Right lobe of liver (tissue), 6 donors: ENCODE data around the gene PGM2. TPM values are rescaled to one million over a fixed set of nuclear protein-coding genes. Genes with fewer than 3 reads are reported as not detected.

Source experiments
- ATAC-seq, 4 donors: fragments of 200-7000 bp; cut with Tn5 transposase; one replicate each; pipeline ENCODE4 v1.9.1; 2020; ENCODE audit warnings: mild to moderate bottlenecking in 4 of 4, moderate library complexity in 4 of 4
- DNase-seq, 3 donors: peaks; one replicate each; pipeline ENCODE4 v3.0.0-alpha.2; 2020
- H3K27ac ChIP-seq, 3 donors: fragments of 200-600 bp; one replicate each; pipeline ENCODE4 v1.8.0; 2022
- H3K27me3 ChIP-seq, 2 donors: fragments of 200-600 bp; one replicate each; pipeline ENCODE4 v1.8.0; 2022
- H3K36me3 ChIP-seq, 4 donors: fragments of 200-600 bp; sonication (generic) in 1 of 4; one replicate each; pipeline versions ENCODE4 v1.5.1 to v1.8.0; 2017 to 2022; ENCODE audit warnings: control low read depth in 1 of 4
- H3K4me1 ChIP-seq, 4 donors: fragments of 200-600 bp; sonication (generic) in 1 of 4; one replicate each; pipeline versions ENCODE4 v1.5.1 to v1.8.0; 2017 to 2022; ENCODE audit warnings: control low read depth in 1 of 4
- H3K4me3 ChIP-seq, 3 donors: fragments of 200-600 bp; one replicate each; pipeline ENCODE4 v1.8.0; 2022
- H3K9me3 ChIP-seq, 4 donors: fragments of 200-600 bp; sonication (generic) in 1 of 4; one replicate each; pipeline versions ENCODE4 v1.5.1 to v1.8.0; 2017 to 2022; ENCODE audit warnings: control low read depth in 1 of 4
- POLR2A ChIP-seq: fragments of 450-650 bp; IDR thresholded peaks from one replicate; pipeline ENCODE4 v1.6.1; 2017; ENCODE audit warnings: antibody characterized with exemption, mild to moderate bottlenecking
- WGBS: methylation state at CpG from one replicate; pipeline ENCODE4 v1.1.6; 2018; ENCODE audit warnings: low coverage, low lambda C conversion rate; ENCODE audit not compliant: insufficient coverage; ENCODE audit errors: missing lambda C conversion rate; 5-methylcytosine and 5-hydroxymethylcytosine counted together
- intact Hi-C, 2 donors: fragments of 100-400 bp; cut with DNase I; formaldehyde crosslinking; loops; one replicate each; pipeline versions ENCODE4 v1.11.2 to v1.14.1; 2022
- total RNA-seq, 6 experiments: library from RNA; depleted of rRNA in 2 of 6; stranded (reverse); fragments of >200 nt in 2 of 6; fragmentation: NEBNext Ultra II Directional in 3 of 6; extraction: Animal tissue kit (Norgen Biotek cat#: 25700) in 3 of 6; gene quantifications; one replicate each; pipeline versions ENCODE4 v1.1.0 to v1.2.4, GENCODE V29; 2016 to 2023
- TF ChIP-seq, protein P1 (sequence below), 4 donors: fragments of 200-600 bp in 3 of 4; fragments of 450-650 bp in 1 of 4; IDR thresholded peaks; one replicate each; pipeline versions ENCODE4 v1.5.1 to v1.8.0; 2016 to 2022; ENCODE audit warnings: antibody characterized with exemption in 4 of 4, mild to moderate bottlenecking in 2 of 4
- donor health status: DM: no; HTN: yes; CAD: no.
- donor health status: DM: no; HTN: no; CAD: no.
- donor health status: DM: no; HTN: no; CAD: no.
- donor health status: DM: no; HTN: yes; CAD: no.
- donor health status: DM: no; HTN: yes; CAD: no.

The PGM2 gene
- total RNA-seq, 6 experiments from 2014 or later = 5.5 to 16.3 (median 7.3) TPM

GRCh38 chr4:37882665-37883296, 56.3 kb downstream of the PGM2 start:
- H3K4me3 ChIP-seq = no peak overlapping the region
- 46% methylated on average over 4 of the region's 4 CpGs for WGBS
- DNase-seq (no peak), ATAC-seq (no peak)
- H3K36me3 ChIP-seq = no peaks in the 10 kb centered on the region
- no peaks in the 10 kb centered on the region for H3K27me3 ChIP-seq
- no peak for TF ChIP-seq POLR2A
- TF ChIP-seq, protein P1, sequence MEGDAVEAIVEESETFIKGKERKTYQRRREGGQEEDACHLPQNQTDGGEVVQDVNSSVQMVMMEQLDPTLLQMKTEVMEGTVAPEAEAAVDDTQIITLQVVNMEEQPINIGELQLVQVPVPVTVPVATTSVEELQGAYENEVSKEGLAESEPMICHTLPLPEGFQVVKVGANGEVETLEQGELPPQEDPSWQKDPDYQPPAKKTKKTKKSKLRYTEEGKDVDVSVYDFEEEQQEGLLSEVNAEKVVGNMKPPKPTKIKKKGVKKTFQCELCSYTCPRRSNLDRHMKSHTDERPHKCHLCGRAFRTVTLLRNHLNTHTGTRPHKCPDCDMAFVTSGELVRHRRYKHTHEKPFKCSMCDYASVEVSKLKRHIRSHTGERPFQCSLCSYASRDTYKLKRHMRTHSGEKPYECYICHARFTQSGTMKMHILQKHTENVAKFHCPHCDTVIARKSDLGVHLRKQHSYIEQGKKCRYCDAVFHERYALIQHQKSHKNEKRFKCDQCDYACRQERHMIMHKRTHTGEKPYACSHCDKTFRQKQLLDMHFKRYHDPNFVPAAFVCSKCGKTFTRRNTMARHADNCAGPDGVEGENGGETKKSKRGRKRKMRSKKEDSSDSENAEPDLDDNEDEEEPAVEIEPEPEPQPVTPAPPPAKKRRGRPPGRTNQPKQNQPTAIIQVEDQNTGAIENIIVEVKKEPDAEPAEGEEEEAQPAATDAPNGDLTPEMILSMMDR (IDR thresholded peaks at IDR 0.05) = no peak
- intact Hi-C loops = loop anchor here in 1 of 2 donors (10.0 kb wide), 2 partner anchors 58 to 92 kb away; partner anchors contain the start of gene PGM2
- no peaks in the 10 kb centered on the region for H3K4me1 ChIP-seq
- H3K27ac ChIP-seq = no peak overlapping the region
- no peaks in the 10 kb centered on the region for H3K9me3 ChIP-seq

DNA sequence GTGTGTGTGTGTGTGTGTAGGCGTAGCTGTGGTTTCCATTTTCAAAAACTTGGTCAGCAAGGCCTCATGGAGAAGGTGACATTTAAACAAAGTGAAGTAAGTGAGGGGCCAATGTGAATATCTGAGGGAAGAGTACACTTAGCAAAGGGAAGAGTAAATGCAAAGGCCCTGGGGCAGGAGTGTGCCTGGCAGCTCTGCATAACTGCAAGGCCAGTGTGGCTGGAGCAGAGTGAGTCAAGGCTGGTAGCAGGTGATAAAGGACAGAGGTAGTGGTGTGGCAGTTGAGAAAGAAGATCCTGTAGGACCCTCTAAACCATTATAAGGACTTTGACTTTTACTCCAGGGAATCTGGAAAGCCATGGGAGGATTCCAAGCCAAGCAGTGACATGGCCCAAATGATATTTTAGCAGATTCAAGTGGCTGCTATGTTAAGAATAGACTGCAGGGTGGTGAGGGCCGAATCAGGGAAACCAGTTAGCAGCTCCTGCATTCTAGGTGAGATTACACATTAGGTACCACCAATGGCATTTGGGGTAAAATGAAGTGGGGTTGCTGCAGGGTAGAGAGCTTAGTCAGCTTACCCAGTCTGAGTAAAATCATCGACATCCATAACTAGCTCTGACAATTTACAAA, 58.5 kb downstream of the PGM2 start:
- no peaks in the 10 kb centered on the region for H3K36me3 ChIP-seq
- H3K9me3 ChIP-seq = no peaks in the 10 kb centered on the region
- no peaks in the 10 kb centered on the region for H3K27me3 ChIP-seq
- DNase-seq = no peak
- ATAC-seq = no peak
- no peak overlapping the region for H3K27ac ChIP-seq
- WGBS = 79% methylated on average over 3 of the region's 3 CpGs
- H3K4me3 ChIP-seq = no peak overlapping the region
- intact Hi-C loops = loop anchor here in 1 of 2 donors (10.0 kb wide), 2 partner anchors 60 to 90 kb away; partner anchors contain the start of gene PGM2
- TF ChIP-seq, protein P1 (IDR thresholded peaks at IDR 0.05) = no peak
- no peak for TF ChIP-seq POLR2A
- H3K4me1 ChIP-seq = peaks cover 0 to 1% (median 0%) of the 10 kb centered on the region in 4 donors

GRCh38 chr4:37885496-37885895, 59.0 kb downstream of the PGM2 start:
- Histone ChIP-seq H3K36me3 (no peaks in the 10 kb centered on the region), H3K4me3 (no peak overlapping the region), H3K4me1 (peaks cover 0 to 4% (median 0%) of the 10 kb centered on the region in 4 donors), H3K27me3 (no peaks in the 10 kb centered on the region), H3K27ac (no peak overlapping the region), H3K9me3 (no peaks in the 10 kb centered on the region)
- intact Hi-C loops = loop anchor here in 1 of 2 donors (10.0 kb wide), 2 partner anchors 61 to 89 kb away; partner anchors contain the start of gene PGM2
- TF ChIP-seq, protein P1 (IDR thresholded peaks at IDR 0.05) = no peak
- no peak for TF ChIP-seq POLR2A
- ATAC-seq (peak in 1 of 4 donors; percentile 51), DNase-seq (no peak)
- WGBS = 52% methylated on average over 8 of the region's 8 CpGs

GRCh38 chr4:37889849-37890800, 63.6 kb downstream of the PGM2 start:
- DNase-seq (peak; percentile 79 to 90 (median 82)), ATAC-seq (peak; percentile 87 to 94 (median 90))
- Histone ChIP-seq H3K27me3 (no peaks in the 10 kb centered on the region), H3K27ac (peak overlapping the region; percentile 80 to 90 (median 84)), H3K36me3 (no peaks in the 10 kb centered on the region), H3K4me1 (peaks cover 0 to 12% (median 0%) of the 10 kb centered on the region in 4 donors), H3K4me3 (peak overlapping the region; percentile 78 to 91 (median 85)), H3K9me3 (no peaks in the 10 kb centered on the region)
- intact Hi-C loops = loop anchor here in 1 of 2 donors (10.0 kb wide), 2 partner anchors 65 to 85 kb away; partner anchors contain the start of gene PGM2
- TF ChIP-seq, protein P1 (IDR thresholded peaks at IDR 0.05) = peak; percentile 31 to 53 (median 42)
- TF ChIP-seq POLR2A = no peak
- 33% methylated on average over 37 of the region's 63 CpGs for WGBS
